Adipose tissue (tissue), 3 donors: Measurements from ENCODE around the gene TBC1D17. TPM values are rescaled to one million over a fixed set of nuclear protein-coding genes. Genes with fewer than 3 reads are reported as not detected.

Experiments used
- H3K27ac ChIP-seq: one replicate; pipeline ENCODE4 v1.5.1; 2013; ENCODE audit warnings: low read depth, low read length
- WGBS, 3 donors: extraction: QIAGEN DNeasy Blood & Tissue Kit; methylation state at CpG; one replicate each; pipeline ENCODE4 v1.1.7; 2013; 5-methylcytosine and 5-hydroxymethylcytosine counted together
- polyA plus RNA-seq, 3 donors: library from polyadenylated mRNA; stranded (reverse); fragments of 200-250 nt; gene quantifications; one replicate each; pipeline ENCODE4 v1.2.3, GENCODE V29; 2013
- donor health status: healthy with polysubstance abuse.
- donor health status: Bipolar disorder and iron deficiency.
- donor health status: healthy.

Gene TBC1D17
- polyA plus RNA-seq, 3 donors = 35.7 to 46.6 (median 37.0) TPM

GRCh38 chr19:49846408-49846807 lies 31.1 kb upstream of the TBC1D17 start:
- 70 to 84% (median 82%) methylated on average over 5 of the region's 5 CpGs for WGBS, 3 donors
- H3K27ac ChIP-seq = no peak overlapping the region

- WGBS, 3 donors = 82 to 90% (median 82%) methylated on average over 10 of the region's 10 CpGs
- H3K27ac ChIP-seq = no peak overlapping the region
Measured at GRCh38 chr19:49847731-49848696, 29.5 kb upstream of the TBC1D17 start.

GRCh38 chr19:49848938-49849337 lies 28.6 kb upstream of the TBC1D17 start:
- 84 to 98% (median 95%) methylated on average over 3 of the region's 3 CpGs for WGBS, 3 donors
- H3K27ac ChIP-seq = no peak overlapping the region

- 91% methylated on average over 15 of the region's 15 CpGs for WGBS, 3 donors
- H3K27ac ChIP-seq = no peak overlapping the region
Measured at GRCh38 chr19:49849433-49850220, 27.9 kb upstream of the TBC1D17 start.

GRCh38 chr19:49850221-49850486 lies 27.3 kb upstream of the TBC1D17 start:
- WGBS, 3 donors = 50 to 63% (median 63%) methylated on average over 12 of the region's 12 CpGs
- no peak overlapping the region for H3K27ac ChIP-seq

DNA sequence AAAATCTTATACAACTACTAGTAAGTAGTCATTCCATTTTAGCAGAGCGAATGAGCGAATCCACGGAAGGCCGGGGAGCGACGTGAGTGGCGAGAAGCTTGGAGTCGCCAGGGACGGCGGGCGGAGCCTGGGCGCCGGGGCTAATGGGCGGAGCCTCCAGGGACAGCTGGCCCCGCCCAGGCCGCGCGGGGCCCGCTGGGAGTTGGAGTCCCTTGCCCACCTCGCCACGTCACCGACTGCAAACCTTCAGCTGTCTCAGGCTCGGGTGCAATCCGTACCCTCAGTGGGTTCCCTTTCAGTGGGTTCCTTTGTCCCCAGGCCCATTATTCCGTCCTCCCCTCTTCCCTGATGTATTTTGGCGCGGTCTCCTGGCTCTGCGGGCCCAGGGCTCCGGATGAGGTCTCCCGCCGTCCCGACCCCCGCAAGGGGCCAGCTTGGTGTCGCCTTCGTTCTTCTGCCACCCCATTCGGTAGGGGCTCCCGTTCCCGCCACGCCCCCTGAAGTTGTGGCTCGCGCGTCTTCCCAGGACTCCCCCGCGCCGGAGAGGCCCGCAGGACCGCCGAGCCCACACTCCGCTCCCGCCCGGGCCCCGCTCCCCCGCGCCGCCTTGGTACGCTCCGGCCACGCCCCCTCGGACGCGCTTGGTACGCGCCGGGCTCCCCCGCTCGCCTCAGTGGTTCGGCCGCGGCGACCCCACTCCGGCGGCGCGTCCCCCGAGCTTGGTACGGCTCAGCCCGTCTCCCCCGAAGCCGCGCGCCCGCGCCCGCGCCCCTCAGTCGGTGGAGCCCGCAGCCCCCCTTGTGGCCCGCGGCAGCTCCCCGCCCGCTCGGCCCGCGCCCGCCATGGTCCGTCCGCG lies 26.8 kb upstream of the TBC1D17 start, which contains the start of gene PTOV1:
TSS of gene PTOV1 (plus strand) at position 673 of the 856 bp plus-strand sequence.
- WGBS, 3 donors = 0 to 1% (median 1%) methylated on average over 71 to 98 of the region's 98 CpGs
- H3K27ac ChIP-seq = peak within 1 kb of the TSS; percentile 93

GRCh38 chr19:49851456-49852259 lies 25.8 kb upstream of the TBC1D17 start:
- whole genome bisulfite sequencing, 3 donors = 2 to 3% (median 2%) methylated on average over 57 to 76 of the region's 78 CpGs
- peak overlapping the region; percentile 3 for H3K27ac ChIP-seq

DNA sequence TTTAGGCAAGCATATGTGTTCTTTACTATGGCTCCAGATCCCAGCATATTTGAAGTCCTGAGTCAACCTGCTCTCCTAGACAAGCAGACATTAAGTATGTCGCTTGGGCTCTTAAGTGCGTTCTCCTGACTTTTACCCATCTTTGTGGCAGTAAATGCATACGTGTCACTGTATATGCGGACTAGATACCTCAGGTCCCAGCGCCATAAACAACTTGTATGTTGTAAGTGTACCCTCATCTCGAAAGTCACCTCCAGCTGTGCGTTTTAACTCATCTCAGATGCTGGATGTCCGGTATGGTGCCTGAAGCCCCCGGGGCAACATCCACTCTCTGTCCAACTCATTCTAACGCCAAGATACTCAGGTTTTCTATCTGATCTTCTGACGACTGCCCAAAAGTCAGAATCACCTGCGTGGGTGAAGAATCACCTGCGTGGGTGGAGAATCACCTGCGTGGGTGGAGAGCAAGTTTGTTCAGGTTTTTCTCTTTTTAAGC lies 24.8 kb upstream of the TBC1D17 start:
- no peak overlapping the region for H3K27ac ChIP-seq
- 67 to 81% (median 77%) methylated on average over 14 of the region's 14 CpGs for WGBS, 3 donors

GRCh38 chr19:49853852-49854377 lies 23.6 kb upstream of the TBC1D17 start:
- WGBS, 3 donors = 80 to 91% (median 88%) methylated on average over 9 to 10 of the region's 10 CpGs
- H3K27ac ChIP-seq = no peak overlapping the region

DNA sequence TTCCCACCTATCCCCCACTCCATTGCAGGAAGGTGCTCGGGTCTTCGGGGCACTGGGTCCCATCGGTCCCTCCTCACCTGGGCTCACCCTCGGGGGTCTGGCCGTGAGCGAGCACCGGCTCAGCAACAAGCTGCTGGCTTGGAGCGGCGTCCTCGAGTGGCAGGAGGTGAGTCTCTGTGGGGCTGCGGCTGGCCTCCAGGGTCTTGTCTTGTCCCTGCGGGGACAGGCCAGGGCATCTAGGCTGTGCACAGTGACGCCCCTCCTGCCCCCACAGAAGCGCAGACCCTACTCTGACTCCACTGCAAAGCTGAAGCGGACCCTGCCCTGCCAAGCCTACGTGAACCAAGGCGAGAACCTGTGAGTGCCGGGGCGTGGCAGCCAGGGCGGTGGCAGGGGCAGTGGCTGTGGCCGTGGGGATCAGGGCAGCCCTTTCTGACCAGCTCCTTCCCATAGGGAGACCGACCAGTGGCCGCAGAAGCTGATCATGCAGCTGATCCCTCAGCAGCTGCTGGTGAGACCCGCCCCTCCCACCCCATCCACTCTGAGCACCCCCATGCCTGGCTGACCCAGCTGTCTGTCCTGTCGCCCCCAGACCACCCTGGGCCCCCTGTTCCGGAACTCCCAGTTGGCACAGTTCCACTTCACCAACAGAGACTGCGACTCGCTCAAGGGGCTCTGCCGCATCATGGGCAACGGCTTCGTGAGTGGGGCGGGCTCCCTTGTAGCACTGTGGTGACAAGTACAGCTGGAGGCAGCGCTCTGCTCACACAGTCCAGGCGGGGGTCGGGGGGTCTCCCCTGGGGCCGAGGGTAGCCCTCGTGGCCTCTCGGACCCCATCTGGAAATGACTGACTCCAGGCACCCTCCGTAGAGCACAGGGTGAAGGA lies 22.9 kb upstream of the TBC1D17 start:
- WGBS, 3 donors = 87 to 88% (median 88%) methylated on average over 35 to 39 of the region's 39 CpGs
- no peak overlapping the region for H3K27ac ChIP-seq

GRCh38 chr19:49855277-49855675 lies 22.2 kb upstream of the TBC1D17 start:
- WGBS, 3 donors = 91 to 92% (median 91%) methylated on average over 12 of the region's 12 CpGs

DNA sequence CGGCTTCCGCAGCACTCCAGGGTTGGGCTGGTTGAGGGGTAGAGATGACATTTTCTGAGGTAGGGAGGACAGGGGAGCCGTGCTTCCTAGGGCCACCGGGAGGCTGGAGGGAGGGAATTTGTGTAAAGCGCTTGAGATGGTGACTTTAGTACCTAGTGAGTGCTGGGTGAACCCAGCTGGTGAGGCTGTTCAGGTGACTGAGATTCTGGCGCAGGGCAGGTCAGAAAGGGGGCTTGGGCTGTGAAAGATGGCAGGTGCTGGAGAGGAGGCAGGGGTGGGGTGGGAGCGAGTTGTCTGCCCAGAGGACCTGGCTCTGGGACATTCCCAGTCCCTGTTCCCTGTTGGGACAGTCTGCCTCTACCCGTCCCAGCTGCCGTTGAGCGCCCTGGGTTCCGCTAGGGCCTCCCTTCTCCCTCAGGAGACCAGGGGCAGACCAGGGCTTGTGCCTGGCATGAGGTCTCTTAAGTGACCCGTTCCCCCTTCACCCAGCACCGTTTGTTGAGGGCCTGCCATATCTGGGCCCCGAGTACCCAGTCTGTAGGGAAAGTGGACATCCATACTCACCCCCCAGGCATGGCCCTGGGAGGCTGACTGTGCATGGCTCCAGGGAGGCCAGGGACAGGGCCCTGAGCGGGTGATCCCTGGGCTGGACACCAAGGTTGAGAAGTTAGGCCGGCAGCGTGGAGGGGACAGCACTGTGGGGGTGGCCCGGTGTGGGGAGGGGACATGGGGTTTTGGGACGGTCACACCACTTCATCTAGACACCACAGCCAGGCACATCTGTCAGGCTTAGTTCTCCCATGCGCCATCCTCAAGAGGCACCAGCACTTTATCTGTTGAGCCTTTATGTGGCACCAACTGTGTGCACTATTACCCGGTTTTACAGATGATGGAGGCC lies 21.6 kb upstream of the TBC1D17 start:
- H3K27ac ChIP-seq = no peak overlapping the region
- 78 to 86% (median 81%) methylated on average over 21 of the region's 21 CpGs for WGBS, 3 donors

More at GRCh38 chr19:49855277-49855675, 22.2 kb upstream of the TBC1D17 start:
- no peak overlapping the region for H3K27ac ChIP-seq

DNA sequence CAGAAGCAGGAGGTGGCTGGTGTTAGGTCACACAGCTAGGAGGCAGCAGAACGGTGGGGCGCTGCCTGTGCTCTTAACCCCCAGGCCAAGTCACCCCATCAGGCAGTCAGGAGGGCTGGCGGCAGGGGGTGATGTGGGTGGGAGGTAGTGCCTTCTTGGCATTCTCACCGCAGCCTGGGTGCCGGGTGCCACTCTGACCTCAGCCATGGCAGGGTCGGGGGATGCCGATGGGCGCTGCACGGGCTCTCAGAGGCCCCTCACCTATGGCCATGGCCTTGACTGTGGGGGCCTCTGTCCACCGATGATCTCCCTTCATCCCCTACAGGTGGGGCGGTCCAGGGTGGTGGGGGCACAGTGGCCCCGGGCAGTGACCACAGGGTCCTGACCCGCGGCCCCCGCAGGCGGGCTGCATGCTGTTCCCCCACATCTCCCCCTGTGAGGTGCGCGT lies 20.9 kb upstream of the TBC1D17 start:
- 88 to 92% (median 92%) methylated on average over 17 to 18 of the region's 18 CpGs for WGBS, 3 donors
- H3K27ac ChIP-seq = no peak overlapping the region

- H3K27ac ChIP-seq = no peak overlapping the region
- 91 to 93% (median 91%) methylated on average over 23 to 26 of the region's 26 CpGs for WGBS, 3 donors
Measured at GRCh38 chr19:49857061-49857837, 20.3 kb upstream of the TBC1D17 start.

- no peak overlapping the region for H3K27ac ChIP-seq
- WGBS, 3 donors = 82 to 87% (median 83%) methylated on average over 4 to 5 of the region's 5 CpGs
Measured at GRCh38 chr19:49857838-49858087, 19.7 kb upstream of the TBC1D17 start.
